ENCODE results near the gene L2HGDH.

GRCh38 chr14:50228313-50228712 lies 83.7 kb downstream of the L2HGDH start:
- no peak for TF ChIP-seq CTCF (IDR thresholded peaks at IDR 0.05)
- TF ChIP-seq POLR2A (IDR thresholded peaks at IDR 0.05): no peak
